ENCODE data around the gene HSD17B8. TPM values are rescaled to one million over a fixed set of nuclear protein-coding genes. Genes with fewer than 3 reads are reported as not detected.

HSD17B8 gene
- total RNA-seq, 4 donors from 2014 or later = 30.2 to 79.4 (median 40.9) TPM

DNA sequence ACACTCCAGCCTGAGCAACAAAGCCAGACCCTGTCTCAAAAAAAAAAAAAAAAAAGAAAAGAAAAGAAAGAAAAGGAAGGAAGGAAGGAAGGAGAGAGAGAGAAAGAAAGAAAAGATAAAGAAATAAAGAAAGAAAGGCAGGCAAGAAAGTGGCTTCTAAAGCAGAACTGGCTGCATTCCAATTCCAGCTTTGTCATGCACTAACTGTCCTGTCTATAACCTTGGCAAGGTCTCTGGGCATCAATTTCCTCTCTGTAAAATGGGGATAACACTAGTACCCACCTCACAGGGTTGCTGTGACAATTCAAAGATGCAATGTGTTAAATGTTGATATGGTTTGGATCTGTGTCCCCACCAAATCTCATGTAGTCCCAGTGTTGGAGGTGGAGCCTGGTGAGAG lies 31.9 kb downstream of the HSD17B8 start:
- Histone ChIP-seq H3K27ac (no peak overlapping the region), H3K4me1 (no peaks in the 10 kb centered on the region), H3K27me3 (no peaks in the 10 kb centered on the region), H3K36me3 (no peaks in the 10 kb centered on the region), H3K9me3 (no peaks in the 10 kb centered on the region), H3K4me3 (replicated peaks in 1 of 3) (no peak overlapping the region)
- no peak for DNase-seq
- no peak for TF ChIP-seq POLR2A (IDR thresholded peaks at IDR 0.05)
- TF ChIP-seq, protein P1, sequence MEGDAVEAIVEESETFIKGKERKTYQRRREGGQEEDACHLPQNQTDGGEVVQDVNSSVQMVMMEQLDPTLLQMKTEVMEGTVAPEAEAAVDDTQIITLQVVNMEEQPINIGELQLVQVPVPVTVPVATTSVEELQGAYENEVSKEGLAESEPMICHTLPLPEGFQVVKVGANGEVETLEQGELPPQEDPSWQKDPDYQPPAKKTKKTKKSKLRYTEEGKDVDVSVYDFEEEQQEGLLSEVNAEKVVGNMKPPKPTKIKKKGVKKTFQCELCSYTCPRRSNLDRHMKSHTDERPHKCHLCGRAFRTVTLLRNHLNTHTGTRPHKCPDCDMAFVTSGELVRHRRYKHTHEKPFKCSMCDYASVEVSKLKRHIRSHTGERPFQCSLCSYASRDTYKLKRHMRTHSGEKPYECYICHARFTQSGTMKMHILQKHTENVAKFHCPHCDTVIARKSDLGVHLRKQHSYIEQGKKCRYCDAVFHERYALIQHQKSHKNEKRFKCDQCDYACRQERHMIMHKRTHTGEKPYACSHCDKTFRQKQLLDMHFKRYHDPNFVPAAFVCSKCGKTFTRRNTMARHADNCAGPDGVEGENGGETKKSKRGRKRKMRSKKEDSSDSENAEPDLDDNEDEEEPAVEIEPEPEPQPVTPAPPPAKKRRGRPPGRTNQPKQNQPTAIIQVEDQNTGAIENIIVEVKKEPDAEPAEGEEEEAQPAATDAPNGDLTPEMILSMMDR (IDR thresholded peaks at IDR 0.05) = no peak
- intact Hi-C loops (cut with DNase I) = no loop called here

DNA sequence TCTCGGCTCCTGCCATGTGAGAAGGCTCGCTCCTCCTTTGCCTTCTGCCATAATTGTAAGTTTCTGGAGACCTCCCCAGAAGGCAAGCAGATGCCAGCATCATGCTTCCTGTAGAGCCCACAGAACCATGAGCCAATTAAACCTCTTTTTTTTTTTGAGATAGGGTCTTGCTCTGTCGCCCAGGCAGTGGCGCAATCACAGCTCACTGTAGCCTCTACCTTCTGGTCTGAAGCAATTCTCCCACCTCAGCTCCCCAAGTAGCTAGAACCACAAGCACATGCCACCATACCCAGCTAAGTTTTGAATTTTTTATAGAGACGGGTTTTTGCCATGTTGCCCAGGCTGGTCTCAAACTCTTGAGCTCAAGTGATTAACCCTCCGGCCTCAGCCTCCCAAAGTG lies 32.4 kb downstream of the HSD17B8 start:
- no peaks in the 10 kb centered on the region for H3K9me3 ChIP-seq
- H3K36me3 ChIP-seq = no peaks in the 10 kb centered on the region
- no peak for DNase-seq
- no peaks in the 10 kb centered on the region for H3K4me1 ChIP-seq
- TF ChIP-seq, protein P1 (IDR thresholded peaks at IDR 0.05) = no peak
- no peak for TF ChIP-seq POLR2A (IDR thresholded peaks at IDR 0.05)
- 92 to 93% methylated on average over 6 of the region's 6 CpGs for WGBS, 2 donors
- H3K4me3 ChIP-seq (replicated peaks in 1 of 3) = no peak overlapping the region
- H3K27ac ChIP-seq = no peak overlapping the region
- H3K27me3 ChIP-seq = no peaks in the 10 kb centered on the region
- intact Hi-C loops (cut with DNase I) = no loop called here

DNA sequence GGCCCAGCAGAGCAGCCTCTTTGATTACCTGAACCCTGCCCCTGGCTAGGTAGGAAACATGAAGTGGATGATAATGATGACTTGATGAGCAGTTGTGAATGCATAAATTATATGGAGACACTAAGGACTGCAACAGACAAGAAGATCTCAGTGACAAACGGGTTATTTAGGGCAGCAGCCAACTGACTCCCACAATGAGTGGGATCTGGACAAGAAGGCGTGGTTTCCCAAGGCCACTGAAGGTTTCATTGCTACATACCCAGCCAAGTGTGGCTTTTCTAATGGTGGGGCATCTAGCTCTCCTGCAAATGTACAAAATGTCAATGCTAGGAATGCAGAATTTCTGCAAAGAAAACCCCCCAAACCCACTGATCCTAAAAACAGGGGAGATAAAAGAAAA lies 33.3 kb downstream of the HSD17B8 start:
- H3K4me1 ChIP-seq = no peaks in the 10 kb centered on the region
- DNase-seq = no peak
- H3K4me3 ChIP-seq (replicated peaks in 1 of 3) = no peak overlapping the region
- H3K36me3 ChIP-seq = no peaks in the 10 kb centered on the region
- intact Hi-C loops (cut with DNase I) = no loop called here
- no peak overlapping the region for H3K27ac ChIP-seq
- TF ChIP-seq, protein P1 (IDR thresholded peaks at IDR 0.05) = no peak
- TF ChIP-seq POLR2A (IDR thresholded peaks at IDR 0.05) = no peak
- H3K9me3 ChIP-seq = no peaks in the 10 kb centered on the region
- WGBS, 2 donors = 63 to 89% methylated on average over 2 of the region's 2 CpGs
- H3K27me3 ChIP-seq = no peaks in the 10 kb centered on the region

DNA sequence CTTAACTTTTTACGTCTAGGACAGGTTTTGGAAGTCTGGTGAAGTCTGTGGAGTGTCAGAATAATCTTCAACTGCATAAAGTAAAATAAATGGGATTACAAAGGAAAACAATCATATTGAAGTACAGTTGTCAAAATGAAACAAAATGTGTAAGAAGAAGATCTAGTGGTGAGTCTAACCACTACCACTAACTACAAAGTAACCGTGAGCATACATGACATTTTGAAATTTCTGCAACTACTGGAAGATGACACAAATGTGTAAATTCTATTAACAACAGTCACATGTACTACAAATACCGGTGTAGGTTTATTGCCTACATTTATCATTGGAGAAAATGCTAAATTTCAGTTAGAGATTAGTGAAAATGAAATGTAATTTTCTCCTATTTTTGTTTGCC lies 37.5 kb downstream of the HSD17B8 start:
- intact Hi-C loops (cut with DNase I) = loop anchor here (10.0 kb wide), 1 partner anchor 227 kb away; no protein-coding TSS in a partner anchor
- Histone ChIP-seq H3K4me1 (no peaks in the 10 kb centered on the region), H3K9me3 (no peaks in the 10 kb centered on the region), H3K27ac (no peak overlapping the region), H3K27me3 (no peaks in the 10 kb centered on the region), H3K4me3 (replicated peaks in 1 of 3) (no peak overlapping the region), H3K36me3 (no peaks in the 10 kb centered on the region)
- WGBS, 2 donors = 70 to 79% methylated on average over 3 of the region's 3 CpGs
- TF ChIP-seq, protein P1 (IDR thresholded peaks at IDR 0.05) = no peak
- TF ChIP-seq POLR2A (IDR thresholded peaks at IDR 0.05) = no peak
- DNase-seq = no peak

DNA sequence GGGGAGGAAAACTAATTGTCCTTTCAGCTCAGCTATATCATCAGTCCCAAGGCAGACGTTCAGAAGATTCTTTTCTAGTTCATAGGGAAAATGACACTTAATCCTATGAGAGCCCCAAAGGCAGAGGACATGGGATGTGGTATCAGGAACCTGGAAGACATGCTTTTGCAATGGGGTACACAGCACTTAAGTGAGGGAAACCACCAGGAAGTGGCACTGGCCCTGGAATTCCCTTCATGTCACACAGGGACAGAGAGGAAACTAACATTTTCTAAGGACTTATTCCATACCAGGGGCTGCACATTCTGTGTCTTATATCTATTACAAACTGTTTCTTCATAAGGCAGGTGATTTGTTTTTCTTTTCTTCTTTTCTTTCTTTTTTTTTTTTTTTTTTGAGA lies 39.0 kb downstream of the HSD17B8 start:
- intact Hi-C loops (cut with DNase I) = loop anchor here (10.0 kb wide), 1 partner anchor 229 kb away; no protein-coding TSS in a partner anchor
- 47 to 48% methylated on average over 1 of the region's 1 CpG for WGBS, 2 donors
- Histone ChIP-seq H3K36me3 (no peaks in the 10 kb centered on the region), H3K4me3 (replicated peaks in 1 of 3) (no peak overlapping the region), H3K27ac (no peak overlapping the region), H3K9me3 (no peaks in the 10 kb centered on the region), H3K27me3 (no peaks in the 10 kb centered on the region), H3K4me1 (peaks cover 4 to 5% of the 10 kb centered on the region in 2 donors)
- TF ChIP-seq, protein P1 (IDR thresholded peaks at IDR 0.05) = no peak
- no peak for TF ChIP-seq POLR2A (IDR thresholded peaks at IDR 0.05)
- DNase-seq = no peak
